GM23248 (cell line): Measurements from ENCODE around the gene EHMT1. TPM values are rescaled to one million over a fixed set of nuclear protein-coding genes. Genes with fewer than 3 reads are reported as not detected.

Experiments
- DNase-seq: peaks from one replicate; pipeline ENCODE4 v3.0.0-alpha.2; 2015
- H2AFZ ChIP-seq: fragments of 200-600 bp; sonication (generic); 2 replicates; pipeline ENCODE4 v1.6.1; 2016; ENCODE audit warnings: antibody characterized with exemption
- H3F3A ChIP-seq: fragments of 200-600 bp; sonication (generic); 2 replicates; pipeline ENCODE4 v1.6.1; 2016; ENCODE audit warnings: mild to moderate bottlenecking, antibody characterized with exemption, mixed run types; ENCODE audit not compliant: insufficient read depth
- H3K27ac ChIP-seq: fragments of 200-600 bp; sonication (generic); 2 replicates; pipeline ENCODE4 v1.5.1; 2016; ENCODE audit warnings: mild to moderate bottlenecking
- H3K27me3 ChIP-seq: fragments of 200-600 bp; sonication (generic); replicated peaks from 2 replicates; pipeline ENCODE4 v1.6.1; 2016; ENCODE audit warnings: mild to moderate bottlenecking; ENCODE audit not compliant: insufficient read depth
- H3K36me3 ChIP-seq: fragments of 200-600 bp; sonication (generic); 2 replicates; pipeline ENCODE4 v1.6.1; 2016; ENCODE audit warnings: low read depth, mild to moderate bottlenecking
- H3K4me1 ChIP-seq: fragments of 200-600 bp; sonication (generic); 2 replicates; pipeline ENCODE4 v1.6.1; 2016; ENCODE audit warnings: mild to moderate bottlenecking; ENCODE audit not compliant: insufficient read depth
- H3K4me2 ChIP-seq: fragments of 200-600 bp; sonication (generic); one replicate; pipeline ENCODE4 v1.6.1; 2016; ENCODE audit warnings: mild to moderate bottlenecking; ENCODE audit not compliant: unreplicated experiment
- H3K4me3 ChIP-seq: fragments of 200-600 bp; sonication (generic); 2 replicates; pipeline ENCODE4 v1.5.1; 2016; ENCODE audit warnings: mild to moderate bottlenecking
- H3K79me2 ChIP-seq: fragments of 200-600 bp; sonication (generic); 2 replicates; pipeline ENCODE4 v1.6.1; 2016; ENCODE audit warnings: mild to moderate bottlenecking; ENCODE audit not compliant: insufficient read depth
- H3K9ac ChIP-seq: fragments of 200-600 bp; sonication (generic); 2 replicates; pipeline ENCODE4 v1.6.1; 2016; ENCODE audit warnings: mild to moderate bottlenecking
- H3K9me2 ChIP-seq: fragments of 200-600 bp; sonication (generic); 2 replicates; pipeline ENCODE4 v1.6.1; 2016; ENCODE audit warnings: mixed run types, mild to moderate bottlenecking, moderate library complexity; ENCODE audit not compliant: insufficient read depth
- H3K9me3 ChIP-seq: fragments of 200-600 bp; sonication (generic); one replicate; pipeline ENCODE4 v1.6.1; 2017; ENCODE audit warnings: low read depth
- H4K20me1 ChIP-seq: fragments of 200-600 bp; sonication (generic); 2 replicates; pipeline ENCODE4 v1.6.0; 2016; ENCODE audit not compliant: insufficient read depth
- EZH2 ChIP-seq: fragments of 200-600 bp; sonication (generic); IDR thresholded peaks from 2 replicates; pipeline ENCODE4 v1.6.1; 2018; ENCODE audit warnings: antibody characterized with exemption, mild to moderate bottlenecking; ENCODE audit not compliant: insufficient read depth, poor library complexity, severe bottlenecking
- EZH2phosphoT487 ChIP-seq: fragments of 200-600 bp; sonication (generic); IDR thresholded peaks from 2 replicates; pipeline ENCODE4 v1.6.1; 2018; ENCODE audit warnings: antibody characterized with exemption, moderate library complexity, mild to moderate bottlenecking, low read depth; ENCODE audit not compliant: insufficient read depth
- WGBS, 2 experiments: methylation state at CpG; one replicate each; pipeline ENCODE4 v1.1.6; 2015 to 2017; ENCODE audit warnings: low lambda C conversion rate in 2 of 2, low coverage in 1 of 2; ENCODE audit errors: missing lambda C conversion rate in 2 of 2; 5-methylcytosine and 5-hydroxymethylcytosine counted together
- in situ Hi-C: fragments of 300-500 bp; cut with MboI; formaldehyde crosslinking; loops from 2 replicates; pipeline ENCODE4 v1.15.0; 2020
- polyA plus RNA-seq: library from polyadenylated mRNA; unstranded; fragments of >200 nt; fragmentation: Nextera tagmentation; extraction: Ambion mirVana; gene quantifications from 2 replicates; pipeline ENCODE4 v1.2.1, GENCODE V29; 2016
- total RNA-seq: library from RNA; depleted of rRNA; stranded (reverse); fragments of >200 nt; shearing (Covaris generic); gene quantifications from 2 replicates; pipeline ENCODE4 v1.2.3, GENCODE V29; 2014

EHMT1 gene
- total and polyA plus RNA-seq, 2 experiments from 2014 or later = 26.8 to 31.0 TPM

DNA sequence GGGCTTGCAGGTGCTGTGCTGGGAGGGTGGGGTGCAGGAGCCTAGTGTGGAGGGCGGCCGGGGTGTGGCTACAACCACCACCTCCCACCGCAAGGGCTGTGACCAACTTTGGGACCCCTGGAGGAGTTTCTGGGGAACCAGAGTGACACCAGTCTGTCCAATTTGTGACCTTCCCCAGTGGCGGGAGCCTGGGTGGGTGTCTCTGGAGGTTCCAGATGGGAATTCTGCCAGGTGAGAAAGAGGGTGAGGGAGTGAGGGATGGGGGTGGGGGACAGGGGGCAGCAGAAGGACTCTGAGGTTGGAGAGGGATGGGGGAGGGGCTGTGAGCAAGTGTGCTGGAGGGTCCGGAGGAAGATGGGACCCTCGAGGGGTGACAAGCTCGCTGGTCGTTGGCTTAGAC, 254.6 kb downstream of the EHMT1 start:
- Histone ChIP-seq H3K4me2 (no peak overlapping the region), H3K79me2 (no peaks in the 10 kb centered on the region), H2AFZ (no peak overlapping the region), H3K27me3 (no peaks in the 10 kb centered on the region), H3K9me3 (no peaks in the 10 kb centered on the region), H3K36me3 (no peaks in the 10 kb centered on the region), H3K27ac (no peak overlapping the region), H4K20me1 (no peaks in the 10 kb centered on the region), H3K9ac (no peak overlapping the region), H3K4me3 (no peak overlapping the region), H3K9me2 (no peaks in the 10 kb centered on the region), H3F3A (no peaks in the 10 kb centered on the region), H3K4me1 (no peaks in the 10 kb centered on the region)
- in situ Hi-C loops = no loop called here
- no peak for TF ChIP-seq EZH2phosphoT487
- no peak for TF ChIP-seq EZH2
- 49 to 55% methylated on average over 6 to 8 of the region's 8 CpGs for WGBS, 2 experiments
- no peak for DNase-seq

- 39 to 43% methylated on average over 9 of the region's 9 CpGs for WGBS, 2 experiments
- Histone ChIP-seq H4K20me1 (no peaks in the 10 kb centered on the region), H3K9me3 (no peaks in the 10 kb centered on the region), H3K79me2 (no peaks in the 10 kb centered on the region), H3K27ac (no peak overlapping the region), H3K9me2 (no peaks in the 10 kb centered on the region), H2AFZ (no peak overlapping the region), H3K36me3 (no peaks in the 10 kb centered on the region), H3K9ac (no peak overlapping the region), H3K4me3 (no peak overlapping the region), H3K27me3 (no peaks in the 10 kb centered on the region), H3K4me2 (no peak overlapping the region), H3K4me1 (no peaks in the 10 kb centered on the region), H3F3A (no peaks in the 10 kb centered on the region)
- in situ Hi-C loops = no loop called here
- TF ChIP-seq EZH2phosphoT487 (no peak), EZH2 (no peak)
- DNase-seq = no peak
Measured at GRCh38 chr9:137873858-137874362, 255.1 kb downstream of the EHMT1 start.

DNA sequence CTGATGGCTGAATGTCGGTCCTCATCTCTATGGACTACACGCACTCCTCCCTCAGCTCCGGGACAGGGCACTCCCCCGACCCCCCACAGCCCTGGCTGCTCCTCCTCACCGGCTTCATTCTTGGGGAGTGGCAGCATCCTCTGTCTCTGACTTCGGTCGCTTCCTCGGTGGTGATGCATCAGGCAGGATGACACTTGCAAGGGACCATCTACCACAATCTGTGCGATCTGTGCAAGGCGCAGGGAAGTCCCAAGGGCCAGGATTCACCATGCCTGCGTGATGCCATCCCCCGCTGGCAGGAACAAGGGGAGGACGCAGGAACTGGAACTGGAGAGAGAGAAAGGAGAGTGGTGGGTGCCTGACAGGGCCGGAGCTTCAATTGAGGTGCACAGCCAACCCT, 256.5 kb downstream of the EHMT1 start:
- H3K9me2 ChIP-seq = no peaks in the 10 kb centered on the region
- no peaks in the 10 kb centered on the region for H4K20me1 ChIP-seq
- H3K9me3 ChIP-seq = no peaks in the 10 kb centered on the region
- H3K27me3 ChIP-seq = no peaks in the 10 kb centered on the region
- no peaks in the 10 kb centered on the region for H3F3A ChIP-seq
- in situ Hi-C loops = no loop called here
- no peak for DNase-seq
- H3K27ac ChIP-seq = no peak overlapping the region
- no peak overlapping the region for H3K4me3 ChIP-seq
- WGBS, 2 experiments = 77 to 78% methylated on average over 14 of the region's 14 CpGs
- H3K9ac ChIP-seq = no peak overlapping the region
- no peak overlapping the region for H2AFZ ChIP-seq
- H3K36me3 ChIP-seq = no peaks in the 10 kb centered on the region
- TF ChIP-seq EZH2 (no peak), EZH2phosphoT487 (no peak)
- H3K79me2 ChIP-seq = no peaks in the 10 kb centered on the region
- H3K4me1 ChIP-seq = no peaks in the 10 kb centered on the region
- no peak overlapping the region for H3K4me2 ChIP-seq

DNA sequence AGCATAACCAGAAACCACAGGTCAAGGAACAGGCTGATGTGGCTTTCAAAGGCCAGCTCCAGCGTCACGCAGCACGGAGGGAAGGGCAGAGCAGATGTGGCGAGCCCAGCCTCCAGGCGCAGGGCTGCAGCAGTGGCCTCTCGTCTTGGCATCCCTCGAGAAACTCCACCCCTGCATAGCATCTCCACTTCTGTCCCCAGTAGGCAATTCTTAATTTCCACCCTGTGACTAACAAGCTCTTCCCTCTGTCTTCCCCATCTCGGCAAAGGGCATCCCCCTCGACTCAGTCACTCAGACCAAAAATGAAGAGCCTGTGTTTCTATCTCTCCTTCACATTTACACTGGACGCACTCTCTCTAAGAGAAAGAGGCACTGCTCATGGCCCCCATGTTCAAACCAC, 257.0 kb downstream of the EHMT1 start:
- H3K36me3 ChIP-seq = no peaks in the 10 kb centered on the region
- H3K4me2 ChIP-seq = no peak overlapping the region
- no peak overlapping the region for H2AFZ ChIP-seq
- no peaks in the 10 kb centered on the region for H3F3A ChIP-seq
- H3K9me2 ChIP-seq = no peaks in the 10 kb centered on the region
- no peaks in the 10 kb centered on the region for H3K9me3 ChIP-seq
- TF ChIP-seq EZH2phosphoT487 (no peak), EZH2 (no peak)
- no peak overlapping the region for H3K9ac ChIP-seq
- no peaks in the 10 kb centered on the region for H3K4me1 ChIP-seq
- 73% methylated on average over 10 of the region's 10 CpGs for WGBS, 2 experiments
- no peaks in the 10 kb centered on the region for H3K79me2 ChIP-seq
- no peak overlapping the region for H3K27ac ChIP-seq
- in situ Hi-C loops = no loop called here
- no peaks in the 10 kb centered on the region for H3K27me3 ChIP-seq
- no peak for DNase-seq
- H4K20me1 ChIP-seq = no peaks in the 10 kb centered on the region
- H3K4me3 ChIP-seq = no peak overlapping the region

- H3K4me2 ChIP-seq = no peak overlapping the region
- no peak overlapping the region for H3K4me3 ChIP-seq
- H3K4me1 ChIP-seq = no peaks in the 10 kb centered on the region
- no peaks in the 10 kb centered on the region for H4K20me1 ChIP-seq
- H3K27ac ChIP-seq = no peak overlapping the region
- H3F3A ChIP-seq = no peaks in the 10 kb centered on the region
- in situ Hi-C loops = no loop called here
- H3K36me3 ChIP-seq = no peaks in the 10 kb centered on the region
- H3K9me3 ChIP-seq = no peaks in the 10 kb centered on the region
- DNase-seq = no peak
- H3K9ac ChIP-seq = no peak overlapping the region
- no peaks in the 10 kb centered on the region for H3K27me3 ChIP-seq
- no peaks in the 10 kb centered on the region for H3K9me2 ChIP-seq
- no peaks in the 10 kb centered on the region for H3K79me2 ChIP-seq
- H2AFZ ChIP-seq = no peak overlapping the region
- WGBS, 2 experiments = 65% methylated on average over 8 of the region's 8 CpGs
- TF ChIP-seq EZH2phosphoT487 (no peak), EZH2 (no peak)
Measured at GRCh38 chr9:137876269-137876668, 257.5 kb downstream of the EHMT1 start.
